CD4-positive, alpha-beta T cell treated with Interleukin-4 for 1 hour (primary cell): ENCODE results near the gene TNFRSF6B.

Source experiments
- DNase-seq, 2 donors: peaks; one replicate each; pipeline ENCODE4 v3.0.0-alpha.2; 2020 to 2022

The TNFRSF6B gene

DNA sequence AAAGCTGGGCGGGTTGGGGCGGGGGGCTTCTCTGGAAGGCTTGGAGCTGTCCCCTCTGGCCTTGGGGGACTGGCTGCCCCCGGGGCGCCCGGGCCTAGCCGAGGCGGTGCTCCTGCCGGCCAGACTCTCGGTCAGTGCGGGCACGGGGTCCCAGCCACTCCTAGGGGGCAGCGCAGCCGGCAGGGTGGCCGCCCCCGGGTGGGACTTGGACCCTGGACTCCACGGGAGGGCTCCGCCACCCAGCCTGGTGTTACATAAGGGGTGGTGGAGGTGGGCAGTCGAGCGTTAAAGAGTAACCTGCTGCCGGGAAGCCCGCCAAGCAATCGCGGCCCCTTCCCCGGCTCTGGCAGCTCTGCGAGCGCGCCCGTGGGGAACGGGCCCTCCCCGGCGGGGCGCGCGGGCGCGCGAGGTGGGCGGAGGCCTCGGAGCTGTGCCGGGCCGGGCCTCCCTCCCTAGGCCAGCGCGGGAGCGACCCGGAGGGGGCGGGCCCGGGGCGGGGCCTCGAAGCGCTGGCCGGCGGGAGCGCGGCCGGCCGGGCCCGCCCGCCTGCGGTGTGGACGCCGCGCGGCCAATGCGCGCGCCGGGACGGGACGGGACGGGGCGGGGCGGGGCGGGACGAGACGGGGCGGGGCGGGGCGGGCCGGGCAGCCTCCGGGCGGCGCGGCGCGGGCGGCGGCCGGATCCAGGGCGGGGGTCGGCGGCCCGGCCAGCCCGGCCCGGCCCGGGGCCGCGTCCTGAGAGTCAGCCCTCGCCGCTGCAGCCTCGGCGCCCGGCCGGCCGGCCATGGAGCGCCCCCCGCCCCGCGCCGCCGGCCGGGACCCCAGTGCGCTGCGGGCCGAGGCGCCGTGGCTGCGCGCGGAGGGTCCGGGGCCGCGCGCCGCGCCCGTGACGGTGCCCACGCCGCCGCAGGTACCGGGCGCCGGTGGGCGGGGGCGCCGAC is 42.9 kb downstream of the TNFRSF6B start, which contains the start of gene SLC2A4RG:
Gene SLC2A4RG (plus strand): TSS at position 647 of the 940 bp plus-strand sequence. CDS start 137 bp downstream, at position 784.
- peak; percentile 70 to 78 for DNase-seq

DNA sequence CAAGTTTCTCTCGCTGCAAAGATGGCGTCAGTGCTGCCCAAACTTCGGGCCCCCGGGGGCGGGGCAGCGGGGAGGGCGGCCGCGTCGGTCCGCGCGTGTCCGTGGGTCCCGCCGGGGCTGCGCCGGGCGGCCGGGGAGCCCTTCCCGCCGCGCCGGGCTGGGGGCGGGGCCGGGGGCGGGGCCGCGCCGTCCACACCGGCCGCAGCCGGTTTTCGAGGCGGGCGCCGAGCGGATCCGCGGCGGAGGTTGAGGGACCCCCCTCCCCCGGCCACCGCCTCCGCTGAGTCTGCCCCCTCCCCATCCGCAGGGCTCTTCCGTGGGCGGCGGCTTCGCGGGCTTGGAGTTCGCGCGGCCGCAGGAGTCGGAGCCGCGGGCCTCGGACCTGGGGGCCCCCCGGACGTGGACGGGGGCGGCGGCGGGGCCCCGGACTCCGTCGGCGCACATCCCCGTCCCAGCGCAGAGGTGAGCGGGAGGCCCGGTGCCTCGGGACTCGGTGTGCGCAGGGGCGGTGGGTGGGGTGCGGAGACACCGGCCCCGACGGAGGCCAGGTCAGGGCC is 43.7 kb downstream of the TNFRSF6B start:
- peak; percentile 57 to 68 for DNase-seq

DNA sequence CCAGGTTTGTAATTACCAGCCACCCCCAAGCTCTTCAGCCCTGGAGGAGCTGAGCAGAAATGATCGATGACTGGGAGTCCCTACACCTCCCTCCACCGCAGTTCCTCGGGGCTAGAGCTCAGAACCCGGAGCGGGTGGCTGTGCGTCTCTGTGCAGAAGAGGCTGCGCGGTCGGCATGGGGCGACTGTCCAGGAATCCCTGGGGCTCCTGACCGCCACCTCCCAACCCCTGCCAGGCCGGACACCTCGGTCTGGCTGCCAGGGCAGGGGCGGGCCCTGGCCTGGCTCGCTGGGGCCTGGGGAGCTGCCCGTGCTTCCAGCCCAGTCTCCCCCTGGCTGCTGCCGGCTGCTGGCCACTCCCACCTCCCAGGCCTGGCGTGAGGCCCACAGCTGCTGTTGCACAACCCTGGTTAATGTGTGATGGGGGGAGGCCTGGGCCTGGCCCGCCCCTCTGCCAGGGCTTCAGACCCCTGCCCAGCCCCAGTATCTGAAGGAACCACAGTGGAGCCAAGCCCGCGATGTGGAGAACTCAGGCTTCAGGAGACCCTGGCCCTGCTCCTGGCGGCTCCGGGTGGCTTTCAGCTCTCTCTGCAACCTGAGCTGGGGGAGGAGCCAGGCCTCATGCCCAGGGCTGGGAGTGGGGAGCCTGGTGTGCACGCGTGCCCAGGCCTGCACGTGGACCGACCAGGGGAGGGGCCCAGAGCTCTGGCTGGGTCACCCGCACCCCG is 44.3 kb downstream of the TNFRSF6B start:
- DNase-seq, result peak; percentile 40 to 46

DNA sequence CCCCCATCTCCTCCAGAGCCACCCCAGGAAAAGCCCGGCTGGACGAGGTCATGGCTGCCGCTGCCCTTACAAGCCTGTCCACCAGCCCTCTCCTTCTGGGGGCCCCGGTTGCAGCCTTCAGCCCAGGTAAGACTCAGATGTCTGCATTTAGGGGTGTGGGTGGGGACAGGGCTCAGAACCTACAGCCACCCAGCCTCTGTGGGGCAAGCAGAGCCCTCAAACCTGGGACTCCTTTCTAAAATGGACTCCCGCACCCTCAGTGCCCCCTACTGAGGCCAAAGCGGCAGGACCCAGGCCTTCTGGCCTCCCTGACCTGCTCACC is 44.9 kb downstream of the TNFRSF6B start:
- DNase-seq, result no peak

GRCh38 chr20:63741676-63742380 is 45.4 kb downstream of the TNFRSF6B start:
- no peak for DNase-seq

GRCh38 chr20:63742381-63743024 is 46.1 kb downstream of the TNFRSF6B start:
- no peak for DNase-seq

GRCh38 chr20:63743210-63743970 is 46.9 kb downstream of the TNFRSF6B start:
- DNase-seq, result no peak

DNA sequence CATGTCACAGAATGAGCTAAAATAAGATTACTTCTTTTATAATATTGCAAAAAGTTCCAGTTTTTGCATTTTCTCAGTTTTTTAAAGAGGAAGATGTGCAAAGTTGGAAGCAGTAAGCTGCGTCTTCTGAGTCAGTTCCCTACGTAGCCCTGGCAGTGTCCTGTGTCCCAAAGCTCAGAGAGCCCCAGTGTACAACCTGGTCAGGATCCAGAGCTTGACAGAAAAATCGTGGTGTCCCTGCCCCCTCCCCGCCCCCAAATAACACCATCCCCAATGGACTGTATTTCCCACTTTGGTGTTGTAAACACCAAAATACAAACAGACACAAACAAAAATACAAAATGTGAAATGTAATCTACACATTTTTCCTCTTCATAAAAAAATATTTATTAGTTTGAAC is 47.7 kb downstream of the TNFRSF6B start:
- no peak for DNase-seq

- DNase-seq, result no peak
Measured at GRCh38 chr20:63744574-63745423, 48.3 kb downstream of the TNFRSF6B start.

GRCh38 chr20:63745424-63745805 is 49.0 kb downstream of the TNFRSF6B start:
- no peak for DNase-seq

DNA sequence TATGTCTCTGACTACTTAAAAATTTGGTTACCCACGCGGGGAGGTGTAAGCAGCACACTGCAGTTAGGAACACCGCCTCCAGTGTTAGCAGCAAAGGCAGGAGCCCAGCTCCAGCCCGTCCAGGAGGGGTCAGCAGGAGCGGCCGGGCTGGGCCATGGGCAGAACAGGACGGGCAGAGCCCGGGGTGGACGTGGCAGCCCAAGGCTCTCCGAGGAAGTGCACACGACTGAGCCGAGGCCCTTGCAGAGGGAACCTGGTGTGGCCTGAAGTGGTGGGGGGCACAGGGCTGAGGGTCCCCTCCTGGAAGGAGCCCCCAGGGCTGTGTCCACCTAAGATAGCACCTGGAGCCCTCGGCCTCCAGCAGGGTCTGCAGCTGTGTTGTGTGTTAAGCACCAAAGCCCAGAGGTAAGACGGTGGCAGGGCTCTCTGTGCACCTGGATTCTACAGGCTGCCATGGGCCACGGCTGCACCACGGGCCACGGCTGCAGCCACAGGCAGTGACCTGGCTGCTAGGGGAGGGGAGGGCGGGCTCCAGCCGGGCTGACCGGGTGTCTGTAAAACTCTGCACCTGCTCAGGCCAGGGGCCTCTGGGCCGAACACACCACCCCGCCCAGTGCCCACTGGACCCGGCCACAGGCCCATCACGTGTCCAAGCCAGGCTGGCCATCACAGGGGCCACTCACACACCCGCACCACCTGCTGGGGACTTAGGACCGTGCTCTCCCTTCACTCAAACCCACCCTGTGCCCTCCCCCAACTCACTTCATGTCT is 49.7 kb downstream of the TNFRSF6B start:
- DNase-seq, result no peak

DNA sequence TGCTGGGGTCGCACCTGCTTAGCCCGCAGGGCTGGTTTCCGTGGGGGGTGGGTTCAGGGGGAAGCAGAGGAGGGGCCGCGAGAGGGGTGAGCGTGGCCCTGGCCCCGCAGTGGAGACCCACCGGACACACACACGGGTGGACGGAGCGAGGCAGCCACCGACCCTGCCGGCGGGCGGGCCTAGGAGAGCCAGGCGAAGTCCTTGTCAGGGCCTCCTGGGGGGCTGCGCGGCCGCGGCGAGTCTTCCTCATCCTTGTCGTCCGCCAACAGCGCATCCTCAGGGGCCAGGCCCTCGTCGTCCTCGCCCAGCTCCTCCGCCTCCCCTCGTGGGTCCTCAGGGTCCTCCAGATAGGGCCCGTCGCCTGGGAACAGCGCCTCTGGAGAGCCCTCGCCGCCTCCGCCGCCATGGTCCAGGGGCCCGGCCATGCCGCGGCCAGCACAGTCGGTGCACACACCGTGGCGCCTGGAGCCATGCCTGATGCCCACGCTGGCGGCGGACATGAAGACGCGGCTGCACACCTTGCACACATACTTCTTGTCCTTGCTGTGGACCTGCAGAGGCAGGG is 50.4 kb downstream of the TNFRSF6B start:
- DNase-seq, result no peak

- DNase-seq, result no peak
Measured at GRCh38 chr20:63747622-63748069, 51.2 kb downstream of the TNFRSF6B start.
